GM21367 (cell line): Measurements from ENCODE around the gene PAPLN.
"Not testable (repeated sequence)": the region's sequence is repeated elsewhere in the genome, so short reads cannot be mapped to it uniquely, and the experiment has no call there.

Experiments used
- ATAC-seq: cut with Tn5 transposase; IDR thresholded peaks from one replicate; pipeline ENCODE4 v1.9.1; 2021; ENCODE audit not compliant: unreplicated experiment

Gene PAPLN

GRCh38 chr14:73237219-73237785 is at the start of gene PAPLN:
TSS of gene PAPLN (plus strand) at chr14:73237506. CDS start at chr14:73239779, 2,273 bp downstream.
- no peak for ATAC-seq

GRCh38 chr14:73188501-73188911 is 48.8 kb upstream of the PAPLN start:
- no peak for ATAC-seq

- no peak for ATAC-seq
Observed at GRCh38 chr14:73189651-73190050, 47.7 kb upstream of the PAPLN start.

GRCh38 chr14:73191441-73191840 is 45.9 kb upstream of the PAPLN start:
- ATAC-seq: no peak

GRCh38 chr14:73194306-73194705 is 43.0 kb upstream of the PAPLN start:
- ATAC-seq: not testable (repeated sequence)

GRCh38 chr14:73198253-73198652 is 39.1 kb upstream of the PAPLN start:
- no peak for ATAC-seq

DNA sequence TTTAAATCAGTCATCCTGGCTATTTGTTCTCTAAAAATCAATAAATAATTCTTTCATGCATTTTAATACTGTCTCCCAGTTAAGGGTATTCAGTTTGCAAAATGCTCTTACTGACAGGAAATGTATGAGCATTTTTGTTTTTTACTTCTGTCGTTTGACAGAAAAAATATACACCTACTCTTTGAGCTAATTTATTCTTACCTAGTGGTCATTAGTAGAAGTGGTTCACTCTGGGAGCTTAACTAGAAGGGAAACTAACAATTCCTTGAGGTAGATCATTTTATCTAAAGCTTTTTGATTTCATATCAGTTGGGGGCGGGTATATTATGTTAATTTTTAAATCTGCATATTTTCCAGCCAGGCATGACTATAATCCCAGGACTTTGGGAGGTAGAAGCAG is 33.8 kb upstream of the PAPLN start:
- ATAC-seq: no peak

GRCh38 chr14:73207615-73208014 is 29.7 kb upstream of the PAPLN start:
- ATAC-seq: no peak

GRCh38 chr14:73208390-73208789 is 28.9 kb upstream of the PAPLN start:
- no peak for ATAC-seq

DNA sequence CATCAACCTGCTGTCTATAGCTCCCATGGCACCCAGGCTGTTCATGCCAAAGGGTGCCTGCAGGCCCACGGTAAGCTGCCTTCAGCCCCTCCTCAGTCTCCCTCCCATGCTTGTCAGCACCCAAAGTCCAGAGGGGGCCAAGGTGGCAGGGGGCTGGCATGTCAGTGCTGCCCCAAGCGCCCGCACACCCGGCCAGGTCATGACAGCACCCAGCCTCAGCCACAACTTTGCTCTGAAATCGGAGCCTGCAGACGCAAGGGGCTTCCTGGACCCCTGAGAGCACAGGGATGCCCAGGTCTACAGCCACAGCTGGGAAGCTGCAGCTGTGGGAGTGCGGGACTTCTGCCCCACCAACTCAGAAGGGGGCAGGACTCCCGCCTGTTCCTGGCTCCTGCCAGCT is 28.5 kb upstream of the PAPLN start:
- ATAC-seq: no peak

- no peak for ATAC-seq
Observed at GRCh38 chr14:73209953-73210352, 27.4 kb upstream of the PAPLN start.

DNA sequence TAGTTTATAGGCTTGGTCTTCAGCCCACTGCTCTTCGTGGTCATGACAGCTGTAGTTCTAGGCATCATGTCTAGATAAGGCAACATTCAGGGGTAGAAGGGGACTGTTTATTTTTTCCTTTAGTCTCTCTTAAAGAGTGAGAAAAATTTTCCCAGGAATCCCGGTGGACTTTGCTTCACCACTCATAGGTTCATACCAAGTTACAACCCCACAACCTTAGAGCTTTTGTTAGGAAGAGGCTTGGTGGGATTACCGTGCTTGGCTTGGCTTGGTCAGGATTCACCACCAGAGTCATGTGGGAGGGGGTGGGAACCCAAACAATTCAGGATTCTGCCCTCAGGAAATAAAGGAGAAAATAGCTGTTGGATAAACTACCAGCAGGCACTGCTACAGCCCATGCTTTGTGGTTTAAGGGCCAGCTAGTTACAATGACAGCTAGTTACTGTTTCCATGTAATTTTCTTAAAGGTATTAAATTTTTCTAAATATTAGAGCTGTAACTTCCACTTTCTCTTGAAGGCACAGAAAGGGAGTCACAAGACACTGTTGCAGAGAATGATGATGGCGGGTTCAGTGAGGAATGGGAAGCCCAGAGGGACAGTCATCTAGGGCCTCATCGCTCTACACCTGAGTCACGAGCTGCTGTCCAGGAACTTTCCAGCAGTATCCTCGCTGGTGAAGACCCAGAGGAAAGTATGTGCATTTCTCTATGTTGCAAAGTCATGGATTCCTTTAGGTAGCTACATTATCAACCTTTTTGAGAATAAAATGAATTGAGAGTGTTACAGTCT is 25.9 kb upstream of the PAPLN start:
- no peak for ATAC-seq

GRCh38 chr14:73216030-73216429 is 21.3 kb upstream of the PAPLN start:
- no peak for ATAC-seq

GRCh38 chr14:73217411-73217810 is 19.9 kb upstream of the PAPLN start:
- no peak for ATAC-seq

DNA sequence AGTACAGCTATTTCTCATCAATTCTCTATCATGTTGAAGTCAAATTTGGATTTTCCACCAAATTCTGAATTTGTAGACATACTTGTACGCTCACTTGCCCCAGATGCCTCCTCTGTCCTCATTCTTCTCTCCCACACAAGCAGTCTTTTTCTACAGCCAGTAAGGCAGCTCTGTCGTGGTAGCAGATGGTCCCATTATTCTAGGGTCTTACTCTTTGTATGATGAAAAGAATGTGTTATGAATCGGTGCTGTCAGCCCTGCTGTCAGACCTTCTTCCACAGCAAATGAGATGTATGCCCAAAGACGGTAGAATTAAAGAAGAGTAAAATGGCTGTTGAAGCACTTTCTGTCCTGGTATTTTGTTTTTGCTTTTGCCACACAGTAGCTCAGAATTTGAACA is 17.2 kb upstream of the PAPLN start:
- no peak for ATAC-seq

DNA sequence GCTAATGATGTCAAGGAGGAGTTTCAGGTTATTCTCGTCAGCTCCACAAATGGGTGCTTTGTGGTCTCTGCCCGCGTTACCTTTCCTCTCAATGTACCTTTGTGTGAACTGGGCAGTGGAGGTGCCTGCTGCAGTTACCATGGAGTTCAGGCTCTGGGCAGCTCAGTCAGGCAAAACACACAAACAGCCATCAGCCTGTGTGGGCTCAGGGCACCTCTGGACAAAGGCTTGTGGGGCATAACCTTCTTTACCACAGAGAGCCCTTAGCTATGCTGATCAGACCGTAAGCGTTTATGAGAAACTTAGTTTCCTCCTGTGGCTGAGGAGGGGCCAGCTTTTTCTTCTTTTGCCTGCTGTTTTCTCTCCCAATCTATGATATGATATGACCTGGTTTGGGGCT is 16.7 kb upstream of the PAPLN start:
- no peak for ATAC-seq

- no peak for ATAC-seq
Observed at GRCh38 chr14:73221945-73222344, 15.4 kb upstream of the PAPLN start.

GRCh38 chr14:73223049-73223448 is 14.3 kb upstream of the PAPLN start:
- no peak for ATAC-seq

DNA sequence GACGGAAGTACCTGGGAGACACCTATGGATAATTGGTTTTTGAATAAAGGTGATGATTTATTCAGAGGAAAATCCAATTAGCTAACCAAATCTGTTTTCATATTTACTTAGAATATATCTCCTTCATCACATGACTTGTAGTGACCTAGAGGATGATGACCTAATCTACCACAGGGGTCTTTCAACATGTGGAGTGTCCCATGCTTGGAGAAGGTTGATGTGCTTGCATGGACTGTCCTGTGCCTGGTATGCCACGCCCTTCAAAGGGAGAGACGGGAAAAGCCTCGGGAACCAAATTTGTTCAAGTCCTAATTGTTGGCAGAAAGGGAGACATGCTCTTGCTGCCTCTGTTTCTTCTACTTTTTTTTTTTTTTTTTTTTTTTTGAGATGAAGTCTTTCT is 11.8 kb upstream of the PAPLN start:
- no peak for ATAC-seq

DNA sequence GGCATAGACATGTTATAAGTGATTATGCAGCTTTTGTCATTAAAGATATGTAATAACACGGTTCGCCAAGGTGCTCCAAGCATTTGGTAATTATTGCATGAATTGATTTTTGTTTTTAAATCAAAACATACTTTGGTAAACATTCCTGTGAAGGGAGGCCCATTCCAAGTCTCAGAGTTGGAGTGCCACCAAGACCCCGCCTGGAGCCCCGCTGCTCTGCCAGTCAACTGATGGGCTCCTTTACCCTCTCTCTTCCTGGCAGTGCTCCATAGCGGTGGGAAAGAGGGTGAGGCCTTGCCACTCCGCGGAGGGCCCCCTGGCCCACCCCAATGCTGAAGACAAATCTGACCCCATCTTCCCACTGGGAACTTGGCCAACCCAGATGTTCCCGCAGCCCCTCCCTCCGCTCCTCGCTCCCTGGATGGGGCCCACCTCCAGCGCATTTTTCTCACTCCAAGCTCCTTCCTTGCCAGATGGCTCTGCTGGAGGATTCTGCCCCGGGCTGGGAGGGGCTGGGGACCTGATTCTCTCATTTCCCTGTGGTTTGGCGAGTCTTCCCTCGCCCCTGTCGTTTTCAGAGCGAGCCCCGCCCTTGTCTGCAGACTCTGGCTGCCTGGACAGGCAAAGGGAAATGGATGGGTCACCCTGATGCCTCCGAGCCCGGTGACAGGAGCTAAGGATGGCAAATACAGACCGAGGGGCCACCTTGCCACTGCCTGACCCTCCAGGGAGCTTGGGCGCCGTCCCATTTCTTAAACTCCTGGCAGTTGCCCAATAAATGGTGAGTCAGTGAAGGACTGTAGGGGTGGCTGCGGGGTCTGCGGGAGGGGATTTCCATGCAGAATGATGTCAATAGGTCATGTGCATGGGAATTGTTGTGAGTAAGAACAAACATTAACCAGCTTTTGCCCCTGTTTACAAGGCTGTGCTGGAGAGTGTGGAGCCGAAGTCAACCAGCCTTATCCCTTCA is 9.2 kb upstream of the PAPLN start:
- ATAC-seq: no peak

- no peak for ATAC-seq
Observed at GRCh38 chr14:73230051-73230450, 7.3 kb upstream of the PAPLN start.
